Ishikawa (cell line): ENCODE measurements around the gene GPATCH2L.

Experiments used
- CEBPB ChIP-seq: IDR thresholded peaks from 2 replicates; pipeline ENCODE4 v1.6.1; 2012
- EP300 ChIP-seq: IDR thresholded peaks from 2 replicates; pipeline ENCODE4 v1.6.1; 2012; ENCODE audit warnings: borderline replicate concordance
- ZBTB7A ChIP-seq: IDR thresholded peaks from 2 replicates; pipeline ENCODE4 v1.6.1; 2012; ENCODE audit warnings: low read depth
- TF ChIP-seq, protein P1 (sequence below): IDR thresholded peaks from 2 replicates; pipeline ENCODE4 v1.6.1; 2012

DNA sequence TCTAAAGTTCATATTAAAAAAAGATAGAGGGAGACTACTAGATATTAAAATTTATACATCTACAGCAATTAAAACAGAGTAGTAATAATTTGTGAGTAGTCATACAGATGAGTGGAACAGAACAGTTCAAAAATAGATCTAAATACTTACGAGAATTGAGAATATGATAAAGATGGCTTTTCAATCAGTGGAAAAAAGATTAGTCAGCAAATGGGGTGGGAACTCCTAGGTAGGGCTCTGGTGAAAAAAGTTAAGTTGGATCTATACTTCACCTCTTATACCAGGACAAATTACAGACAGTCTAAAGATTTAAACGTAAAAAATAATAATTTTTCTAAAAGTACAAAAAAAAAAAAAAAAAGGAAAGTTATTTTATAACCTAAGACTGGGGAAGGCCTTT, 66.9 kb downstream of the GPATCH2L start:
- no peak for TF ChIP-seq ZBTB7A
- TF ChIP-seq CEBPB = no peak
- TF ChIP-seq EP300 = no peak
- TF ChIP-seq, protein P1, sequence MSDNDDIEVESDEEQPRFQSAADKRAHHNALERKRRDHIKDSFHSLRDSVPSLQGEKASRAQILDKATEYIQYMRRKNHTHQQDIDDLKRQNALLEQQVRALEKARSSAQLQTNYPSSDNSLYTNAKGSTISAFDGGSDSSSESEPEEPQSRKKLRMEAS = no peak
